Dedifferentiated amniotic fluid mesenchymal stem cell (primary cell): ENCODE measurements around the gene ADARB2.

Experiments used
- DNase-seq: peaks from one replicate; pipeline ENCODE4 v3.0.0-alpha.2; 2016; ENCODE audit errors: extremely low spot score

The ADARB2 gene

DNA sequence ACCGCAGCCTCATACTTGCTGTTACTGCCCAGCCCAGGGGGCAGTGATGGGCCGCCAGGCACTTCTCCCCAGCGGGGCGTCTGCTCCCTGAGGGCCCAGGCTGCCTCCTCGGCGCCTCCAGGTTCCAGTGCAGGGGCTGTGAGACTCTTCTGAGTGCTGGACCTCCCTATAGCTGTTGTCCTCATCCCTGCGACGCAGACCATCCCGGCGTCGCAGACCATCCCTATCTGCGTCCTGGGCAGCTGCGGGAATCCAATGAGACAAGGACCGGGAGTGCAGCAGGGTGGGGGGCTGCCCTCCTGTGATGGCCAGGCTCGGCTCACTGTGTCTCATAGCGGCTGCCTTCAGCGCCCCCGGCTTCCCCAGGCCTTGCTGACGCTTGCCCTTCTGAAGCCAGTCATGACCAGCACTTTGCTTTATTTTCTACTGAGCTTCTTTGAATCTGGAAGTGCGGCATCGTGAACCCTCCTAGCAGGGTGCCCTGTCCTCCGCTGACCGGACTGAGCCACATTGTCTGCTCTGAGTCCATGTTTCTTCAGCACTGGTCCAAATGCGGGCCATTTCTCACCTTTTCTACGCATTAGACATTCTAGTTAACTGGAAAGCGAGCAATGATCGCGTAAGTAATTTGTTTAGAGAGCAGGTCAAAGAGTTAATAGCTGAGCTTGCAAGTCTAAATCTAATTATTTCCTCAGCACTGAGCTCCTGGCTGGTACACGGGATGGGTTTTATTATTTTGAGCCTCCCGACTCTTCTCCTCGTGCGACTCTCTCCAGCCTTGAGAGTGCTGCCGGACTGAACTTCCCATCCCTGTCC is 341.6 kb downstream of the ADARB2 start:
- no peak for DNase-seq

DNA sequence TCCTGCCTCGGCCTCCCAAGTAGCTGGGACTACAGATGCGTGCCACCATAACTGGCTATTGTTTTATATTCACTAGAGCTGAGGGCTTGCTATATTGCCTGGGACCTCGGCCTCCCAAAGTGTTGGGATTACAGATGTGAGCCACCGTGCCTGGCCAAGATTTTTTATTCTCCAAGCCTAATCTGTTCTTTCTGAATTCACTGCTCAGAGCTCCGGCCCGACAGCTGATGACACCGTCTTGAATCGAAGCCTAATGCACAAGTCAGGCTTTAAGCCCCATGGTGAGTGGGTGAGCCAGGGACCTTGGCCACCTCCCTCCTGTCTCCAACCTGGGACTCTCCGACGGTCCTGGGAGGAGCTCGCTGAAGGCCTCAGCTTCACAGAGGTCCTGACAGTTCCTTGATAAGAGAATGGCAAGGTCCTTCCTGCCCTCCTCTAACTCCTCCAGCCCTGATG is 342.3 kb downstream of the ADARB2 start:
- DNase-seq = no peak

DNA sequence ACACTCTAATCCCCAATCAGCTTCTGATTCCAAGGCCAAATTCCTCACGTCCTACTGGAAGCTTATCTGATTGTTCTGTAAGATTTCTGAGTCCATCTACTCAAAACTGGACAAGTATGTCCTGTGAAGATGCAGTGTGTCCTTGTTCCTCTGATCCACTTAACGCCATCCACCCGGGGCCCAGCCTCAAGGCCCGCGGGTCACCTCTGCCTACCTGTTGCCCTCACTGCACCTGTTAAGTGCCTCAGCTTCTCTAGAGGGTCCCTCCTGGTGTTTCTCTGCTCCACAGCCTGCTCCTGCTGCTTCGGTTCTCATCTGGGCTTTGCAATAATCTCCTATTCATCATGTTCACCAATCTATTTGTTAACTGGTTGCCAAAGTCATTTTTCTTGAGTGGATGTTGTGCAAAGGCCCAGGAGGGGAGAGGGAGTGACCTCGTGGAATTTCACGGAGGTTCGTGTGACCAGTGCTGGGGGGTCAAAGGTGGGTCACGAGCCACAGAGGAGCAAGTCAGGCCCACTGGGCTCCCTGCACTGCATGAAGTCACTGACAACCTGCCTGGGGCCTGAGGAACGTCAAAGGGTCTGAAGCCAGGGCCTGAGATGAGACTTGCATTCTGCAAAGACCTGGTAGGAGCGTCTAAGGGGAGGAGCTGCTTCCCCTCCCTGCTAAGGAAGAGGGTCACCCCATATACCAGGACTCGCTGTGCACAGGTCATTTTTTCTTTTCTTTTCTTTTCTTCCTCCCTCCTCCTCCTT is 343.0 kb downstream of the ADARB2 start:
- no peak for DNase-seq

DNA sequence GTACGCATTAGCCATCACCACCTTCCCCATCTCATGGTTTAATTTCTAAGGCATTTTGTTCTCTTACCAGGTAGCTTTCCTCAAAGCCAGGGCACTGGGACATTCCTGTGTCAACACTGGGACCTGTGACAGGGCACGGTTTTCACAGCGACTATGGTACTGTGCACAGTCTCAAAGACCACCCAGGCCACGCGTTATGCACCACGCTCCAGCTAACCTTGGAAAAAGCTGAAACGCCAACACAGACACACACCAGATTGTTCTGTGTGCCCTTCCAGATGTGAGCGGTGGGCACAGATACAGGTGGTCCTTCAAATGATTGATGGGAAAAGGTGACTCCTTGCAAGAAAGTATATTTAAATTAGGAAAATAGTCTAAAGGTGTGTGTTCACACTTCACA is 343.8 kb downstream of the ADARB2 start:
- DNase-seq = no peak

DNA sequence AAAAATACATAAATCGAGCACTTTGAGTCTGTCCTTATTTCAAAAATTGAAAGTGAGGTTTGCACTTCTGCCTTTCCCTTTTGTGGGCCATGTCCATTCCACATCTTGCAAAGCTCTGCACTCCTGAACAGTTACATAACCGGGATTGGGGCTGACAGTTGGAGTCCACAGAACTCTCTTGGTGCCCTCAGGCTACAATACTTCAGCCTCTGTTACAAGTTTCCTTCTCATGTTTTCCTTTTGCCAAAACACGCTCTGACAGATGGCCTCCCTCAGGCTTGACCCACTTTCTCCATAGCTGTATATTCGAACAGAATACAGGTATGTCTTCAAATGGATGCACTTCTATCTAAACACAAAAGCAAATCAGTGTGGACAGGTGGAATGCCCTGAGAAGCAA is 345.2 kb downstream of the ADARB2 start:
- DNase-seq = no peak

DNA sequence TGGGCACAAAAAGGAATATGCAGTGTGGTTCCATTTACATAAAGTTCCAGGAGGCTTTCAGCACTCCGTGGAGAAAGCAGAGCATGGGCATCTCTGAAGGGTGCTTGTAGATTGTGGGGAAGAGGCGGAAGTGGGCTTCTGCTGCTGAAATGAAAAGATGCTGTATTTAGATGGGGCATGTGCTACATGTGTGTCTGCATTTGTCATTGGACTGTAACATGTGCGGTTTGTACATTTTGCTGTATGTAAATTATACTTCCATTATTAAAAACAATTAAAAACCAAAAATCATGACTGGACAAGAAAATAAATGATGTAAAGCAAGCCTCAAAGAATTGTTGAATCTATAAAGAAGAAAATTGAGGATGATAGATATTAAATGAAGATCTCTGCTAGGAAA is 347.1 kb downstream of the ADARB2 start:
- DNase-seq = no peak

DNA sequence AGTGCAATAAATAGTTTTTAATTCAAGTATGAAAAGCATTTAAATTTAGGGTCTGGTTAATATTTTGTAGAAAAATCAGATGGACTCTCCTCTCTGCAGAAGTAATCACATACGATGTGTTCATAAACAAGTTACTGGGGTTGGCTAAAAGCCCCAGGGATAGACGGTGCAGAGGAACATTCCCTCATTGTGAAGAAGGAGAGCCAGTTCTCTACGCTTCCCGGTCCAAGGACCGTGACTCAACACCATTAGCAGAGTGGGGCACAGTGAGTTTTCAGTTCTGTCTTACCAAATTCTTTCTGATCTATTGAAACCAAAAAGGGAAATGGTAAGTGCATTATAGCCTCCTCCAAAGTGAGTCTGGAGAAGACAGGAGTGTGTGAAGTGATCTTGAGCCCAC is 353.3 kb downstream of the ADARB2 start:
- no peak for DNase-seq

DNA sequence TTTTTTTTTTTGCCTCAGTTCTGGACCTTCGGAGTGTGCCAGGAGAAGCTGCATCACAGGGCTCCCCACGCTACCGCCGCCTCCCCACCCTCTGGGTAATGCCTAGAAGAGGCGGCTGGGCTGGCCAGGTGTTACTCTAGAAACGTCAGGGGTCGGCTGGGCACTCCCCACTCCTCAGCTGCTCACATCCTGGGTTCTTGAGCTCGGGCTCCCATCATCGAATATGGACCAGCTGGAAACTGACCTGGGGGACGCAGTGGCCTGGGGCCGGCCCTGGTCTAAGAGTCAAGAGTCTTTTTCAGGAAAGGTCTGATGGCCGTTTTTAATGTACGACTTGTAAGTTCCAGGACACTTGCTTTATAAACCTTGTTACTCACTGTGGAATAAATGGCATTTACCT is 354.6 kb downstream of the ADARB2 start:
- DNase-seq = no peak

DNA sequence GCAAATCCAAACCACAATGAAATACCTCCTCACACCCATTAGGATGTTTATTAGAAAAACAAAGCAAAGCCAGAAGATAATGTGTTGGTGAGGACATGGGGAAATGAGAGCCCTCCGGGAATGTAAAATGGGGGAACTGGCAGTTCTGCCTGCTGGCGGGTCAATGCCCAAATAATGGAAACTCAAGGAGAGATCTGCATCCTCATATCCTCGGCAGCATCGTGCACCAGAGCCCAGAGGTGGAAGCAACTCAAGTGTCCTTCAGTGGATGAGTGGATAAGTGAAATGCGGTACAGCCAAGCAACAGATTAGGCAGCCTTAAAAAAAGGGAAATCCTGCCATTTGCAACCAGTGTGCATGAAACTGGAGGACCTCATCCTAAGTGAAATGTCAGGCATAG is 356.0 kb downstream of the ADARB2 start:
- DNase-seq = no peak

DNA sequence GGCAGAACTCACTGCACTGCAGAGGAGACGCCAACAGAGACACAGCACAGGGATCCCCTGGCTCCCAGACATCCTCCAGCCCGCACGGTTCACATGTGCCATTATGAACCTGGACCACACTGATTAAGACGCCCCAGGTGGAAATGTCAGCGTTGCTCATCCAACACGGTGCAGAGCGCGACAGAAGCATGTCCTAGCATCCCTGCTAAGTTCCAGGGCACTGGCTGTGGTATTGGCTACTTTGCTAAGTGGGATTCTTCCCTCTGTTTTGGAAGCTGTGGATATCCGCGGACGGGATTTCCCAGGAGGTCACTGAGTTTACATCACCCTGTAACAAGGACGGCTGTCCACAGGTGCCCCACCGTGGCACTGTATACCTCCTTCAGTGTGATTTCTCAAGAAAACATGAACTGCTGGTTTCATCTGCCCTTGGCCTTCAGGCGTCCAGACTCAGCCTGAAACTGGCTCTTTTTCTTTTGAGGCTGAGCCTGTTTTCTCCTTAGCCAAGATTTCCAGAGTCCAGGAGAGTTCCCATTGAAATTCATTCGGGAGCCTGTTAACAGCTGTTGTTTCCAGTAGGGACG is 357.1 kb downstream of the ADARB2 start:
- DNase-seq = no peak

DNA sequence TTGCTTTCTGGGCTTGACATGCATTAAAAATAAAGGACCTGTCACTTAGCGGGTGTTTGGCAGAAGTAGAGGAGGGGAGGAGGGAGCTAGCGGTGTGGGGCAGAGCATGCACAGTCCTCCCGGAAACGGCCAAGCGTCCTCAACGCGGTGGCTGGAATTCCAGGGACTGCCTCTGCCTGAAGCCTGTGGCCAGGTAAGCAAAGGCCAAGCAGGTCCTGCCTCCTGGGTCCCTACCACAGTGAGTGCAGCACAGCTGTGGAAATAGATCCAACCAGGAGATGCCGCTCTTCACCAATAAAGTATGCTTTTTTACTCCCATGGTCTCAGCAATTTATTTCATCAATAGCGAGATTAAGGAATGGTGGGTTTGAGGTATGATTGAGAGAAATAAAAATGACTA is 357.7 kb downstream of the ADARB2 start:
- DNase-seq = no peak

DNA sequence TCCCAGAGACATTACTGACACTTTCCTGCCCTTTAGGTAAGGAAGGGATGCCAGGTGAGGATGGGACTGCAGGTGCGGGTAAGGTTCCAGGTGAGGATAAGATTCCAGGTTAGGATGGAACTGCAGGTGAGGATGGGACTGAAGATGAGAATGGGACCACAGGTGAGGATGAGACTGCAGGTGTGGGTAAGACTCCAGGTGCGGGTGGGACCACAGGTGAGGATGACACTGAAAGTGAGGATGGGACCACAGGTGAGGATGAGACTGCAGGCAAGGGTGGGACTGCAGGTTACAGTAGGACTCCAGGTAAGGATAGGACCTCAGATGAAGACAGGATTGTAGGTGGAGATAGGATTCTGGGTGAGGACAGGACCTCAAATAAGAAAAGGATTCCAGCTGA is 358.9 kb downstream of the ADARB2 start:
- no peak for DNase-seq

DNA sequence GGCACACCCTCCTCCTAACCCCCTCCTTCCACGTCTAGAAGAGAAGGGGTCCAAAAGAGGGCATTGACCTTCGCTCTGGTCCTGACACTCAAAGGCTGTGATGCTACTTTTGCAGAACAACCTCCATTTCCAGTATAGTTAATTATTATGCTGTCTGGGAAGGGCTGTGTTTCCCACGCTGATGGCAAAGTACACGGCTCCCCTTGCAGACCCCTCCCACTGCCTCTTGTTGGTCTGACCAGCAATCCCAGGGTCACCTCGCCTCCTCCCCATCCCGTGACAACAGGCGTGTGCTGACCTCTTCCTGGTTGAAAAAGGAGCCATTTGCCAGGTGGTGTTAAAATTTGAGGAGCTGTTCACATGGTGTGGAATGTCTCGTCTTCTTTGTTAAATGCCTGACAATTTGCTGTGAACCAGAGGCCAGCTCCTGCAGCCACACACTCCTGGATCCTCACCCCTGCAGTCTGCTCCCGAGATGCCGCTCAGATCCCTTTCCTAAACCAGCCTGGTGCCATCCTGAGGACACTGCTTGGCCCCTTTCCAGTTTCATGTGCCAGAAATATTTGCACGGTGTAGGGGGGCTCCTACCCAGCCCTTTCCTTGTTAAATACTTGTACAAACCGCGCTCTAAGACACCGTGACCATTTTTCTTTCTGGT is 359.5 kb downstream of the ADARB2 start:
- DNase-seq = no peak

DNA sequence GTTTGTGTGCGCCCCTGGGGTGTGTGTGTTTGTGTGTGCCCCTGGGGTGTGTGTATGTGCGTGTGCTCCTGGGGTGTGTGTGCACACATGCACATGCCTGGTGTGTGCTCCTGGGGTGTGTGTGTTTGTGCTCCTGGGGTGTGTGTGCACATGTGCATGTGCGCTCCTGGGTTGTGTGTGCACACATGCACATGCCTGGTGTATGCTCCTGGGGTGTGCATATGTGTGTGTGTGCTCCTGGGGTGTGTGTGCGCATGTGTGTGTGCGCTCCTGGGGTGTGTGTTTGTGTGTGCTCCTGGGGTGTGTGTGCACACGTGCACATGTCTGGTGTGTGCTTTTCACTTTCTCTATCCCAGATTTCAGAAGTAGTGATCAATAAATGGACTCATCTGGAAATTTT is 360.1 kb downstream of the ADARB2 start:
- no peak for DNase-seq

DNA sequence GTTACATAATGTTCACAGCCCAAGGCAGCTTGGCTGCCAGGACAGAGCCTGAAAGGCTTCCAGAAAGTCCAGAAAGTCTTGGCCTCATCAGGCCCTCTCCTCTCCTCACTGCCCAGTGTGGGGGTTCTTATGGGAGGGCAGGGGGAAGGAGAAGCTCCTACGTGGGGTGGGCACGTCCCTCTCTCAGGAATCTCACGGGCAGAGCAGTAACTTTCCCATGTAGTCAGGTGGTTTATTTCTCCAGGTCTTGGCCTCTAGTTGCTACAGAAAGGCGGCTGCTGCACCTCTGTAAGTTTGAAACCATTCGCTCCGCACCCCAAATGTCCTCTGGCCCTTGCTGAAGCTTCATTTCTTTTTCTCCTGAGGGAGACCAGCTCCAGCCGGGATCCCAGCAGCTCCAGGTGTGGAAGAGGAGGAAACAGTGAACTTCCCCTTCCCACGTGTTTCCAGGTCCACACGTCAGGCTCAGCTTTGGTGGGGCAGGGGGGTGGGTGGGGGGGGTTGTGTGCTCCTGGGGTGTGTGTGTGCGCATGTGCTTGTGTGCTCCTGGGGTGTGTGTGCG is 360.9 kb downstream of the ADARB2 start:
- no peak for DNase-seq

DNA sequence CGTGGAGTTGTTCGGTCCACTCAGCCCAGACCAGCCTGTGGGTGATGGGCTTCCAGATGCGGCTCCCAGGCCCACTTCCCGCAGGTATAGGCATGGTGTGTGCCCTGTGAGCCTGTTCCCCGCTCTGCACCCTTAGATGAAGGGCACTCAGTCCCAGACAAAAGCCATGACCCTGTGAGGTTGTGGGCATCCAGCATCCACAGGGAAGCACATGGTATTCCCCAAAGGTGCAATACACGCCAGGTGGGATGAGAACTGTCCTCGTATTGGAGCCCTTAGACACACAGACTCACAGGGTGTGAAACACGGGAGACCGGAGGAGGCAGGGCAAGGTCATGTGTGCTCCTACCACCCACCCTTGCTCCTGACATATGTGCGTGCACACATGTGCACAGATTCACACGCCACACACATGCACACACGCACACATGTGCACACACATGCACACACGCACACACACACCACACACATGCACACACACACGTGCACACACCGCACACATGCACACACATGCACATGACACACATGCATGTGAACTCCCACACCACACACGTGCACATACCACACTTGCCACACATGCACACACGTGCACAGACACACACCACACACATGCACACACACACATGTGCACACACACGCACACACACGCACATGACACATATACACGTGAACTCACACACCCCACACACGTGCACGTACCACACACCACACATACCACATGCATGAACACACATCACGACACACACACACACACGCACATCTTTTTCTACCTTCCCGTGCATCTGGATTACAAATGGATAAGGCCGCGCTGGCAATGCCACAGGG is 361.8 kb downstream of the ADARB2 start:
- no peak for DNase-seq

DNA sequence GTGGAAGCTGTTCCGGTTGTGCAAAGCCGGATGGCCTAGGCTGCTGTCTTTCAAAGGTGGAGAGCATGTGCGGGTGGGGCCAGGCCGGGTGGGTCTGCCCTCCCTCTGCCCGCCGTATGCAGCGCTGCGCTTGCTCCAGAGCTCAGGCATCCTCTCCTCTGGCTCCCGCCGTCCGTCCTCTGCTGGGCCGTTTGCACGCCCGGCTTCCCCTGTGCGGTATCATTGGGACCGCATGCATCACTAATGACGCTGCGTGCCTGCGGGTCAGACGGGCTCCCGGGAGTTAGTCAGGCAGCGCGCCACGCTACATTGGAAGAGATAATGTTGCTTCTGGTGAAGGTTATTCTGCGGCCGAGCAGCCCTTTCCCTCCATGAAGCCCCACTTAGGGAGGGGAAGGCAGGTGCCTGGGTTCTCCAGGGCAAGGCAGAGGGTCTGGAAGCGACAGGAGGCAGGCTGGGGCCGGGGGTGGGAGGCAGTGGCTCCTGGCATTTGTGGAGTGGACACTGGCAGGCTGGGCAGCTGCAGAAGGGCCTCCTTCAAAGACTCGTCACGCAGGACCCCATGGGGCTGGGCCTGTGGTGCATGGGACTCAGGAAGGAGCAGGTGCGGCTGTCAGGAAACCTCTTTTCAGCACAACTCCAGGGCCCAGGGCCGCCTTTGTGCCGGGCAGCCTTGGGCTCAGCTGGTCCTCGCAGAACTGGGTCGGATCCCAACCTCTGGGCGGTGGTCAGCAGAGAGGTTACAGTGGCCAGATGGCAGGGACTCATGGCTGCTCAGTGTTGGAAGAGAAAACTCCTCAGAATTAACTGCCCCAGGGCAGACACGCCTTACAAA is 362.6 kb downstream of the ADARB2 start:
- no peak for DNase-seq

DNA sequence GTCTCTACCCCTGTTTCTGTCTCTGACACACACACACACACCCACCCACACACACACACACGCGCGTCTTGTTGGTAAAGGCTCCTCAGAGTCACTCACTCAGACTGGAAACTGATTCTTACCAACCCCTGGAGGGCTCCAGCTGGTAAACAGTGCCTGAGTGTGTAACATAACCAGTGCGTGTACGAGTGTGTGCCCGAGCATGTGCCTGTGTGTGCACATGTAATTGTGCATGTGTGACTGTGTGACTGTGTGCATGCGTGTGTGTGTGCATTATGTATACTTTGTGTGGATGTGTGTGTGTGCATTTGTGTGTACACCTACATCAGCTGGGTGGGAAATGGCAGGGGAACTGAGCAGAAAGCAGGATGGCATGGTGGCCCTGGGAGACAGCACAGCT is 364.0 kb downstream of the ADARB2 start:
- no peak for DNase-seq

DNA sequence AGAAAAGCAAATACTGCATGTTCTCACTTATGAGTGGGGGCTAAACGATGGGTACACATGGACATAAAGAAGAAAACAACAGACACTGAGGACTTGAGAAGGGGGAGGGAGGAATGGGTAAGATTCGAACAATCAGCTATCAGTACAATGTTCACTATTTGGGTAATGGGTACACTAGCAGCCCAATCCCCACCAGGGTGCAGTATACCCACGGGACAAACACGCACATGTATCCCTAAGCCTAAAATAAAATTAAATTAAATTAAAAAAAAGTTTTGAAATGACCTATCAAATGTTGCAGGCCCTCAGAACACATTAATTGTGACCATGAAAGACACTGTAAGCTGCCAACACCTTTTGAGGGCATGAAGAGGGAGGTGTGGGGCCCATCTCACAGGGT is 365.1 kb downstream of the ADARB2 start:
- no peak for DNase-seq

DNA sequence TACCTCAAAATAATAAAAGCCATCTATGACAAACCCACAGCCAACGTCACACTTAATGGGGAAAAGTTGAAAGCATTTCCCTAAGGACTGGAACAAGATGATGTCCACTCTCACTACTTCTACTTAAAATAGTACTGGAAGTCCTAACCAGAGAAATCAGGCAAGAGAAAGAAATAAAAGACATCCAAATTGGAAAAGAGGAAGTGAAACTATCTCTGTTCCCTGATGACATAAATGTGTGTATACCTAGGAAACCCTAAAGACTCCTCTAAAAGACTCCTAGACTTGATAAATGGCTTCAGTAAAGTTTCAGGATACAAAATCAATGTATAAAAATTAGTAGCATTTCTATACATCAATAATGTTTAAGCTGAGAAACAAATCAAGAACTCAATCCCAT is 367.0 kb downstream of the ADARB2 start:
- DNase-seq = no peak
